GM21786 (cell line): ENCODE results near the gene KLHDC7A.

Source experiments
- ATAC-seq: cut with Tn5 transposase; IDR thresholded peaks from one replicate; pipeline ENCODE4 v1.9.1; 2021; ENCODE audit not compliant: unreplicated experiment

KLHDC7A gene

GRCh38 chr1:18470671-18471355, 9.9 kb upstream of the KLHDC7A start:
- no peak for ATAC-seq

- no peak for ATAC-seq
Measured at GRCh38 chr1:18473195-18473815, 7.4 kb upstream of the KLHDC7A start.

GRCh38 chr1:18474559-18475175, 6.1 kb upstream of the KLHDC7A start:
- ATAC-seq = no peak

GRCh38 chr1:18475234-18475905, 5.4 kb upstream of the KLHDC7A start:
- ATAC-seq = no peak

GRCh38 chr1:18479454-18479853, 1.3 kb upstream of the KLHDC7A start:
- ATAC-seq = no peak

- no peak for ATAC-seq
Measured at GRCh38 chr1:18481190-18481920, 625 bp downstream of the KLHDC7A start.

- no peak for ATAC-seq
Measured at GRCh38 chr1:18481921-18482701, 1.4 kb downstream of the KLHDC7A start.

GRCh38 chr1:18482721-18483425, 2.1 kb downstream of the KLHDC7A start:
- no peak for ATAC-seq

- ATAC-seq = no peak
Measured at GRCh38 chr1:18484276-18484675, 3.5 kb downstream of the KLHDC7A start.

GRCh38 chr1:18484721-18485120, 4.0 kb downstream of the KLHDC7A start:
- ATAC-seq = no peak

GRCh38 chr1:18485227-18485626, 4.5 kb downstream of the KLHDC7A start:
- ATAC-seq = no peak

GRCh38 chr1:18486195-18486594, 5.5 kb downstream of the KLHDC7A start:
- ATAC-seq = no peak

- no peak for ATAC-seq
Measured at GRCh38 chr1:18489417-18490143, 8.8 kb downstream of the KLHDC7A start.

- ATAC-seq = no peak
Measured at GRCh38 chr1:18491168-18491567, 10.4 kb downstream of the KLHDC7A start.

- no peak for ATAC-seq
Measured at GRCh38 chr1:18494304-18494703, 13.6 kb downstream of the KLHDC7A start.

- no peak for ATAC-seq
Measured at GRCh38 chr1:18495635-18496034, 14.9 kb downstream of the KLHDC7A start.

GRCh38 chr1:18496056-18496455, 15.3 kb downstream of the KLHDC7A start:
- ATAC-seq = no peak

GRCh38 chr1:18496497-18497235, 15.9 kb downstream of the KLHDC7A start:
- ATAC-seq = no peak
